Smooth muscle cell of the umbilical artery (primary cell): ENCODE data around the gene ICA1. TPM values are rescaled to one million over a fixed set of nuclear protein-coding genes. Genes with fewer than 3 reads are reported as not detected.

Source experiments
- total RNA-seq: library from RNA; depleted of rRNA; stranded (reverse); fragments of >200 nt; gene quantifications from 2 replicates; pipeline ENCODE4 v1.2.3, GENCODE V29; 2014

Gene ICA1
- total RNA-seq: 0.55 and 1.2 TPM in 2 replicates

GRCh38 chr7:8261711-8262695 lies at the start of gene ICA1:
ICA1 (minus strand) TSS chr7:8262167; CDS start chr7:8235926, 26,241 bp downstream.

Other genes starting within 250 kb of the ICA1 start
- gene NXPH1, start 171.4 kb upstream of the ICA1 start, total RNA-seq: not detected in 2 replicates